ENCODE data around the gene DCANP1.

DNA sequence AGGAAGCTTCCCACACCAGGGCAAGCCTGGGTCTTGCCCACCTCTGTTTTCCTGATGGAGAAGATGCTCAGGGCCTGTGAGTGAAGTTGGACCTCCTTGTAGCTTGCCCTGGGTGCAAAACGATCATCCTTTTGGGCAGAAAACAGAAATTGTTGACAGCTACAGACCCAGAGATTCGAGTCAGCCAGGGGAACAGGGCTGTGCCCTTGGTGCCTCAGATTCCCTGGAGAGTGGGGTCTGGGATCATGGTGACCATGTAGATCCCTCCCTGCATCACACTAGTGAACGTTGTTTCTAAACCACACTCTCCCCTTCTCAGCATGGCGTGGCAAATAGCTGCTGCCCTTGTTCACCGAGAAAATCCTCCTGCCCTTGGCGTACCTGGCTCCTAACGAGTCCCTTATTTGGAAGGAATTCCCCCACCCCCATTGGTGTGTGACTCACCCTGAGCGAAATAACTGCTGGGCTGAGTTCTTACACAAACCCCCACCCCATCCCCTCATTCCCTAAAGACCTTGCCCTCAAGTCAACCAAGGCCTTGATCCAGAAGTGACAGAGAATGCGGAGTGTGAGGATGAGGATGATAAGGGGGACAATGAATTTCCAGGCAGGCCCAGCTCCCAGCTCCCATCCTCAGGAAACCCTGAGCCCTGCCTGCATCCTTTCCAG lies 1.1 kb upstream of the DCANP1 start:
- TF ChIP-seq, protein P1, sequence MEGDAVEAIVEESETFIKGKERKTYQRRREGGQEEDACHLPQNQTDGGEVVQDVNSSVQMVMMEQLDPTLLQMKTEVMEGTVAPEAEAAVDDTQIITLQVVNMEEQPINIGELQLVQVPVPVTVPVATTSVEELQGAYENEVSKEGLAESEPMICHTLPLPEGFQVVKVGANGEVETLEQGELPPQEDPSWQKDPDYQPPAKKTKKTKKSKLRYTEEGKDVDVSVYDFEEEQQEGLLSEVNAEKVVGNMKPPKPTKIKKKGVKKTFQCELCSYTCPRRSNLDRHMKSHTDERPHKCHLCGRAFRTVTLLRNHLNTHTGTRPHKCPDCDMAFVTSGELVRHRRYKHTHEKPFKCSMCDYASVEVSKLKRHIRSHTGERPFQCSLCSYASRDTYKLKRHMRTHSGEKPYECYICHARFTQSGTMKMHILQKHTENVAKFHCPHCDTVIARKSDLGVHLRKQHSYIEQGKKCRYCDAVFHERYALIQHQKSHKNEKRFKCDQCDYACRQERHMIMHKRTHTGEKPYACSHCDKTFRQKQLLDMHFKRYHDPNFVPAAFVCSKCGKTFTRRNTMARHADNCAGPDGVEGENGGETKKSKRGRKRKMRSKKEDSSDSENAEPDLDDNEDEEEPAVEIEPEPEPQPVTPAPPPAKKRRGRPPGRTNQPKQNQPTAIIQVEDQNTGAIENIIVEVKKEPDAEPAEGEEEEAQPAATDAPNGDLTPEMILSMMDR (conservative IDR thresholded peaks at IDR 0.05; ENCODE audit: low read length) = no peak
- no peak for TF ChIP-seq EZH2phosphoT487 (IDR thresholded peaks at IDR 0.05; ENCODE audit: borderline replicate concordance, low read depth, low read length)
